BE2C (cell line): ENCODE data around the gene CXCR6.

Source experiments
- DNase-seq: peaks from one replicate; pipeline ENCODE4 v3.0.0-alpha.2; 2020
- H3K27me3 ChIP-seq: fragments of 250-450 bp; sonication (Bioruptor Pico); 2 replicates; pipeline ENCODE4 v1.5.1; 2020; ENCODE audit warnings: mild to moderate bottlenecking
- H3K36me3 ChIP-seq: fragments of 250-450 bp; sonication (Bioruptor Pico); 2 replicates; pipeline ENCODE4 v1.5.1; 2020; ENCODE audit warnings: mild to moderate bottlenecking
- H3K4me1 ChIP-seq: fragments of 250-450 bp; sonication (Bioruptor Pico); 2 replicates; pipeline ENCODE4 v1.5.1; 2020
- H3K4me3 ChIP-seq: 2 replicates; pipeline ENCODE4 v1.5.1; 2011; ENCODE audit warnings: low read depth, low read length
- H3K9me3 ChIP-seq: fragments of 250-450 bp; sonication (Bioruptor Pico); 2 replicates; pipeline ENCODE4 v1.5.1; 2020
- CTCF ChIP-seq: IDR thresholded peaks from 2 replicates; pipeline ENCODE4 v1.5.1; 2012; ENCODE audit warnings: mild to moderate bottlenecking, low read depth, low read length

Gene CXCR6

DNA sequence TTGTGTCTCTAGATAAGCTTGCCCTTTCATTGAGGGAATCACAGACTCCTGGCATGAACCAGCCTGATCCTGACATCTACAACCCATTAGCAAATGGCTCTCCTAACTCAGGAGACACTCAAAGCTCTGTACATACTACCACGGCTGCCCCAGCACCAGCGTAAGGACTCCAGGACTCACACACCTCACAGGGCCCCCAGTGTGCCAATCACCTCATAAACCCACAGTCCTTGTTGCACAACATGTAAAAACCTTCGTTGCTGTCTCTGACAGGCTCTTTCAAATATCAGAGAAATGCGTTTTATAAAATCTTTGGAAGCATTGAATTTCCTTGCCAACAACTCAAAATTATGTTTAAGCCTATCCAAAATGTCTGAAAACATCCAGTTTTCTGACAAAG lies 45.1 kb downstream of the CXCR6 start:
- Histone ChIP-seq H3K4me1 (no peaks in the 10 kb centered on the region), H3K4me3 (no peak overlapping the region), H3K27me3 (no peaks in the 10 kb centered on the region), H3K36me3 (no peaks in the 10 kb centered on the region), H3K9me3 (no peaks in the 10 kb centered on the region)
- no peak for TF ChIP-seq CTCF
- no peak for DNase-seq

DNA sequence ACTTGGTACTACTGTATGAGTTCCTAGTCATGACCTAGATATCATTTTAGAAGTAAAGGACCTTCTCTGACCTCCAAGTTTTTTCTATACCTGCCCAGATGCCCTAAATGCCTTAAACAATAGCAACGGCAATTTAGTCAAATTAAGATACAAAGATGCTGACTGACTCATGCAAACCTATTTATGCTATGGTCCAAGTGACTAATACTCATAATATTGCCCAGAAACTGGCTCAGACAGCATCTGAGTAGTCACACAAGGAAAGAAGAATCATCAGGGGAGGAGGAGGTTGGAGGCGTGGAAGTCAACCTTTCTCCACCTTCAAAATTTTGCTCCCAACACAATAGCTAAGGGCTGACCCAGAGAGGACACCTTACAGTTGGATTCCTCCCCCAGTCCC lies 45.5 kb downstream of the CXCR6 start:
- no peaks in the 10 kb centered on the region for H3K27me3 ChIP-seq
- TF ChIP-seq CTCF: no peak
- no peaks in the 10 kb centered on the region for H3K4me1 ChIP-seq
- no peak overlapping the region for H3K4me3 ChIP-seq
- no peaks in the 10 kb centered on the region for H3K9me3 ChIP-seq
- no peak for DNase-seq
- H3K36me3 ChIP-seq: no peaks in the 10 kb centered on the region

GRCh38 chr3:45990181-45990580 lies 46.9 kb downstream of the CXCR6 start:
- TF ChIP-seq CTCF: no peak
- no peaks in the 10 kb centered on the region for H3K27me3 ChIP-seq
- no peaks in the 10 kb centered on the region for H3K4me1 ChIP-seq
- no peak for DNase-seq
- no peaks in the 10 kb centered on the region for H3K36me3 ChIP-seq
- H3K4me3 ChIP-seq: no peak overlapping the region
- no peaks in the 10 kb centered on the region for H3K9me3 ChIP-seq

DNA sequence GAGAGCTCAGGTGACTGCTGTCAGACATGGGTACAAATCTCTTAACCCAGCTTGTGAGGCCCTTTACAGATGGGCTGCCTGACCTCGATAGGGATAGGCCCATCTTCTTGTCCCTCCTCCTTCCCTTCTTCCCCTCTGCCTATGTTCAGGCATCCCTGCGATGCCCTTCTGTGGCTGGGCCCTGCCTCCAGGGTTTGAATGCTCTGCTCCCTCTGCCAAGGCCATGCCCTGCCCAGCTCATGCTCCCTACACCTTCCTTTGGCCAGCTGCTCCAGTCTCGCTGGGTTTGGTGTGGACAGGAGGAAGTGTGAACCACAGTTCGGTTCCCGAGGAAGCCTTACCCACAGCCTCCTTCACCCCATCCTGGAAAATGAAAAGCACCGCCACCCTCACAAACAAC lies 48.1 kb downstream of the CXCR6 start:
- no peak overlapping the region for H3K4me3 ChIP-seq
- no peaks in the 10 kb centered on the region for H3K36me3 ChIP-seq
- TF ChIP-seq CTCF: no peak
- H3K27me3 ChIP-seq: no peaks in the 10 kb centered on the region
- DNase-seq: no peak
- no peaks in the 10 kb centered on the region for H3K9me3 ChIP-seq
- no peaks in the 10 kb centered on the region for H3K4me1 ChIP-seq

- DNase-seq: no peak
- Histone ChIP-seq H3K4me1 (no peaks in the 10 kb centered on the region), H3K27me3 (no peaks in the 10 kb centered on the region), H3K4me3 (no peak overlapping the region), H3K9me3 (no peaks in the 10 kb centered on the region), H3K36me3 (no peaks in the 10 kb centered on the region)
- TF ChIP-seq CTCF: no peak
These were observed 49.0 kb downstream of the CXCR6 start for GRCh38 chr3:45992133-45992729.

DNA sequence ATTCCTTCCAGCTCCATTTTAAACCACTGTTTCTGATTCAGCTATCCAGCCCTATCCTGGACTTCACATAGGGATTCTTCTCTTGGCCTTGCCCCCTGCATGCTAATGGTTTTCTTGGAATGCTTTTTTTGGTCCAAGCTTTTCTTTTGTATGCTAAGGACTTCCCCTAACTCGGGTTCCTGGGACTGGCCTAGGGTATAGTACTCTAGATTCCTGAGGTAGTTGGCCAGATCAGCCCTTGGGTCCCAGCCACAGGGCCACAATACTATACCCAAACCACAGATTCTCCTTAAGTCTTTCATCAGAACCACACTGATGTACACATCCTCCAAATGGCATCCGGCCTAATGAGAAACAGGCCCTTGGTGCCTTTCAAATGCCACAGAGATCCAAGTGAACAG lies 49.6 kb downstream of the CXCR6 start:
- Histone ChIP-seq H3K27me3 (no peaks in the 10 kb centered on the region), H3K4me1 (no peaks in the 10 kb centered on the region), H3K9me3 (no peaks in the 10 kb centered on the region), H3K4me3 (no peak overlapping the region), H3K36me3 (no peaks in the 10 kb centered on the region)
- no peak for TF ChIP-seq CTCF
- no peak for DNase-seq
